Measurements from ENCODE around the gene UNKL.

UNKL gene

DNA sequence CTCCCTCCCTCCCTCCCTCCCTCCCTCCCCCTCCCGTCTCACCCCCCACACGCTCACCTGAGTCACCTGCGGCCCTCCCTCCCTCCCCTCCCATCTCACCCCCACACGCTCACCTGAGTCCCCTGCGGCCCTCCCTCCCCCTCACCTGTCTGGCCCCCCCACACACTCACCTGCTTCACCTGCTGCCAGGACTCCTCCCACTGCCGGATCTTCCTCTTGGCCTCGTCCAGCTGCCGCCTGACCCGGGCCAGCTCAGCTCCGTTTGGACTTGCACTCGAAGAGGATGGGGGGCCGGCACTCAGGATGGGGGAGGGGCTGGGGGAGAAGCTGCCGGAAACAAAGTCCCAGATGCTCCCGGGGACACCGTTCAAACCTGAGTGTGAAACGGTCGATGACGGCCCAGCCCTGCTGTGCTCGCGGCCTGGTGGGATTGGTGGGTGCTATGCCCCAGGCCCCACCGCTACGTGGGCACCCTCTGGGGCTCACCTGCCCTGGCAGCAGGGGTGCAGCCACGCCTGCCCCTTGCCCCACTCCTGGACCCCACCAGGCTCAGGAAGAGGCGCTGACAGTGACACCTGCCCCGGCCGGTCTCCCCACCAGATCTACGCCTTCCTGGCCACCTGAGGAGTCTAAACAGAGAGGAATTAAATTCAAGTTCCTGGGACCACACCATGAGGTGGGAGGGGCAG, 46.9 kb downstream of the UNKL start:
- Histone ChIP-seq H3K9me3 (ENCODE audit: insufficient read depth, low read depth, low read length) (no peaks in the 10 kb centered on the region), H3K4me3 (ENCODE audit: low read length) (no peak overlapping the region), H3K36me3 (ENCODE audit: insufficient read depth, low read length) (peaks cover 52% of the 10 kb centered on the region), H3K4me1 (ENCODE audit: insufficient read depth, low read length) (no peaks in the 10 kb centered on the region), H3K27ac (ENCODE audit: low read depth, low read length) (no peak overlapping the region), H3K27me3 (ENCODE audit: insufficient read depth, low read length) (no peaks in the 10 kb centered on the region), H3K9ac (ENCODE audit: low read depth, low read length) (no peak overlapping the region)
- 93% methylated on average over 25 of the region's 27 CpGs for WGBS

- Histone ChIP-seq H3K36me3 (ENCODE audit: insufficient read depth, low read length) (peaks cover 59% of the 10 kb centered on the region), H3K27ac (ENCODE audit: low read depth, low read length) (no peak overlapping the region), H3K9ac (ENCODE audit: low read depth, low read length) (no peak overlapping the region), H3K27me3 (ENCODE audit: insufficient read depth, low read length) (no peaks in the 10 kb centered on the region), H3K9me3 (ENCODE audit: insufficient read depth, low read depth, low read length) (no peaks in the 10 kb centered on the region), H3K4me3 (ENCODE audit: low read length) (no peak overlapping the region), H3K4me1 (ENCODE audit: insufficient read depth, low read length) (no peaks in the 10 kb centered on the region)
- WGBS, result 94% methylated on average over 24 of the region's 24 CpGs
Measured at GRCh38 chr16:1366712-1367299, 47.7 kb downstream of the UNKL start.

DNA sequence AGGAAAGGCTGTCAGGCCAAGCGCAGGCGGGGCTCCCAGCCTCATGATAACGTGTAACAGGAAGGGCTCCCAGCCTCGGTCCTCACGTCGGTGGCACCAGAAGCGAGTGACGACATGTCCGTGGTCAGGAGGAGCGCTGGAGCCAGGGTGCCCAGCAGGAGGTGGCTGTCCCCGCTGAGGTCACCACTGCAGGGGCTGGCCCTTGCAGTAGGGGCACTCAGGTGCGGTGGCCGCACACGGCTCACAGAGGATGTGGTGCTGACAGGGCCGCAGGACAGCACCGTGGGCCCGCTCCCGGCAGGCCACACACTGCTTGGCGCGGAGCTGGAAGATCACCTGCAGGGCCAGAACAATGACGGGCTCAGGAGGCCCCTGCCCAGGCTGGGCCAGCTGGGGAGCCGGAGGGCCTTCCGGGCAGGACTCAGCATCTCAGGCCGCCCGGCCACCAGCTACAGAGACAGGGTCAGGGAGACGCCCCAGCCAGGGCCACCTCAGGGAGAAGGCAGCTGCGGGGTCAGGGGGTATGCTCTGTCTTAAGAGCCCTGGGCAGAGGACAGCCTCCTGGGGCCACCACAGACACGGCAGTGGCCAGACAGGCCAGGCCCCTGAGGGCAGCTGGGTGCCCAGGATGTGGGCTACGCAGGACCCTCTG, 48.3 kb downstream of the UNKL start:
- peaks cover 62% of the 10 kb centered on the region for H3K36me3 ChIP-seq (ENCODE audit: insufficient read depth, low read length)
- 93% methylated on average over 29 of the region's 29 CpGs for WGBS
- no peak overlapping the region for H3K27ac ChIP-seq (ENCODE audit: low read depth, low read length)
- H3K4me1 ChIP-seq (ENCODE audit: insufficient read depth, low read length), result no peaks in the 10 kb centered on the region
- no peak overlapping the region for H3K9ac ChIP-seq (ENCODE audit: low read depth, low read length)
- H3K27me3 ChIP-seq (ENCODE audit: insufficient read depth, low read length), result no peaks in the 10 kb centered on the region
- no peak overlapping the region for H3K4me3 ChIP-seq (ENCODE audit: low read length)
- no peaks in the 10 kb centered on the region for H3K9me3 ChIP-seq (ENCODE audit: insufficient read depth, low read depth, low read length)

- Histone ChIP-seq H3K27ac (ENCODE audit: low read depth, low read length) (no peak overlapping the region), H3K4me1 (ENCODE audit: insufficient read depth, low read length) (no peaks in the 10 kb centered on the region), H3K9me3 (ENCODE audit: insufficient read depth, low read depth, low read length) (no peaks in the 10 kb centered on the region), H3K4me3 (ENCODE audit: low read length) (no peak overlapping the region), H3K36me3 (ENCODE audit: insufficient read depth, low read length) (peaks cover 62% of the 10 kb centered on the region), H3K27me3 (ENCODE audit: insufficient read depth, low read length) (no peaks in the 10 kb centered on the region), H3K9ac (ENCODE audit: low read depth, low read length) (no peak overlapping the region)
- WGBS, result 93% methylated on average over 22 of the region's 22 CpGs
Measured at GRCh38 chr16:1364510-1364909, 50.0 kb downstream of the UNKL start.

DNA sequence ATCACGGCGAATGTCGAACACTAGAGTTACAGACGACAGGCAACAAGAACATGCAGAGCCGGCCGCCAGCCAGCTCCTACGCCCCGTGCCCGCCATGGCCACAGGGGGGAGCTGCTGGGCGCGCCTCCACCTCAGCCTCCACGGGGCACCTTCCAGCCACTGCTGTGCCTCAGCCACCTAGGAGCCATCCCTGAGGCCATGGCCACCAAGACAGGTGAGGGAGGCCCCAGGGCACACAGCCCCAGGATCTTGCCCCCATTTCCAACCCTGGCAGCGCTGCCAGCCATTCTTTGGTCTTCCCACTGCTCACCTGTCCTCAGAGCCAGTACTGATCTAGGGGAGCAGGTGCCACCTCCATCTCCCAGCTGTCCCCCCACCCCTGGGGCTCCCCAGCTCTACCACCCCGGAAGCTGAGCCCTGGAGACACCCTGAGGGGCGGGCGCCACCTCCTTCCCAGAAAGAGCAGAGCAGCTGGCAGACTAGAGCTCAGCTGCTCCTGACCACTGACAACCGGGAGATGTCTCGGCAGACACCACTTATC, 50.9 kb downstream of the UNKL start:
- no peak overlapping the region for H3K27ac ChIP-seq (ENCODE audit: low read depth, low read length)
- H3K36me3 ChIP-seq (ENCODE audit: insufficient read depth, low read length), result peaks cover 62% of the 10 kb centered on the region
- WGBS, result 72% methylated on average over 18 of the region's 18 CpGs
- no peak overlapping the region for H3K9ac ChIP-seq (ENCODE audit: low read depth, low read length)
- H3K4me1 ChIP-seq (ENCODE audit: insufficient read depth, low read length), result no peaks in the 10 kb centered on the region
- no peaks in the 10 kb centered on the region for H3K9me3 ChIP-seq (ENCODE audit: insufficient read depth, low read depth, low read length)
- no peaks in the 10 kb centered on the region for H3K27me3 ChIP-seq (ENCODE audit: insufficient read depth, low read length)
- H3K4me3 ChIP-seq (ENCODE audit: low read length), result no peak overlapping the region

GRCh38 chr16:1362807-1363206, 51.7 kb downstream of the UNKL start:
- 94% methylated on average over 11 of the region's 11 CpGs for WGBS
- no peaks in the 10 kb centered on the region for H3K27me3 ChIP-seq (ENCODE audit: insufficient read depth, low read length)
- H3K4me1 ChIP-seq (ENCODE audit: insufficient read depth, low read length), result no peaks in the 10 kb centered on the region
- H3K4me3 ChIP-seq (ENCODE audit: low read length), result no peak overlapping the region
- H3K9ac ChIP-seq (ENCODE audit: low read depth, low read length), result no peak overlapping the region
- H3K9me3 ChIP-seq (ENCODE audit: insufficient read depth, low read depth, low read length), result no peaks in the 10 kb centered on the region
- H3K36me3 ChIP-seq (ENCODE audit: insufficient read depth, low read length), result peaks cover 60% of the 10 kb centered on the region
- no peak overlapping the region for H3K27ac ChIP-seq (ENCODE audit: low read depth, low read length)

DNA sequence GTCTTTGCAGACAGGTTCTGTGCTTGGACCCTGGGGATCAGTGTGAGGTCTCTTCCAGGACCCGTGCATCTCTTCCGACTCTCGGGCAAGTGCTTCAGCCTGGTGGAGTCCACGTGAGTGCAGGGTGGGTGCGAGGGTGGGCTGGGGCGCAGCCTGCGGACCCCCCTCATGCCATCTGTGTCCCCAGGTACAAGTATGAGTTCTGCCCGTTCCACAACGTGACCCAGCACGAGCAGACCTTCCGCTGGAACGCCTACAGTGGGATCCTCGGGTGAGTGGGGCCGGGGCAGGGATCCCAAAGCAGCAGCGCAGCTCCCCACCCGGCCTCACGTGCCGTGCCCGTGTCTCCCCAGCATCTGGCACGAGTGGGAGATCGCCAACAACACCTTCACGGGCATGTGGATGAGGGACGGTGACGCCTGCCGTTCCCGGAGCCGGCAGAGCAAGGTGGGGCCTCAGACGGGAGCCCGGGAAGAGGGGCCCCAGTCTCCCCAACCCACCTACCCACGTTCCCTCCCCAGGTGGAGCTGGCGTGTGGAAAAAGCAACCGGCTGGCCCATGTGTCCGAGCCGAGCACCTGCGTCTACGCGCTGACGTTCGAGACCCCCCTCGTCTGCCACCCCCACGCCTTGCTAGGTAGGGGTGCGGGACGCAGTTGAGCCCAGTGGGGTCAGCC, 52.7 kb downstream of the UNKL start:
- H3K4me3 ChIP-seq (ENCODE audit: low read length), result no peak overlapping the region
- no peak overlapping the region for H3K27ac ChIP-seq (ENCODE audit: low read depth, low read length)
- no peaks in the 10 kb centered on the region for H3K4me1 ChIP-seq (ENCODE audit: insufficient read depth, low read length)
- peaks cover 55% of the 10 kb centered on the region for H3K36me3 ChIP-seq (ENCODE audit: insufficient read depth, low read length)
- H3K9me3 ChIP-seq (ENCODE audit: insufficient read depth, low read depth, low read length), result no peaks in the 10 kb centered on the region
- 96% methylated on average over 43 of the region's 43 CpGs for WGBS
- no peaks in the 10 kb centered on the region for H3K27me3 ChIP-seq (ENCODE audit: insufficient read depth, low read length)
- no peak overlapping the region for H3K9ac ChIP-seq (ENCODE audit: low read depth, low read length)

DNA sequence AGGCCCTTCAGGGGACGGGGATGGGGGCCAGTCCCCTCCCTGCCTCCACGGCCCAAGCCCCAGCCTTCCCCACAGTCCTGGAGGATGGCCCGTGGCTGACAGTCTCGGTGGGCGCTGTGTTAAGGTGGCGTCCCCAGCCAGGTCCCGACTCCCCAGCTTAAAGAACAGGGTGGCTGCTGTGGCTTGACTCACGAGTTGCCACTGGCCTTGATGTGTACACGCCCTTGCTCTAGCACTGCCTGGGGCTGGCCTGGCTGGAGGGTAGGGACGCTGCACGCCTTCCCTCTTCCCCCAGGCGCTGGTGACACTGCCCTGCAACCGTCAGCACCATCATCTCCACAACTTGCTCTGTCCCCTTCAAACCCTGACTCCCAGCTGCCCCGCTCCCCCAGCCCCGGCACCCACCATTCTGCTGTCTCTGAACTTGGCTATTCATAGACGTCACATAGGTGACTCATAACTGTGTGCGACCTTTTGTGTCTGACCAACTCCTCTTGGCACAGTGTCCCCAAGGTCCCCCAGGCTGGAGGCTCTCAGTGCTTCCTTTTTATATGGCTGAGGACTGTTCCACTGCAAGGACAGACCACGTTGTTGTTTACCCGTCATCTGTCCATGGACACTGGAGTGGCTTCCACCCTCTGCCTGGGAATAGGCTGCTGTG, 56.5 kb downstream of the UNKL start:
- WGBS, result 89% methylated on average over 19 of the region's 19 CpGs
- Histone ChIP-seq H3K4me1 (ENCODE audit: insufficient read depth, low read length) (no peaks in the 10 kb centered on the region), H3K9me3 (ENCODE audit: insufficient read depth, low read depth, low read length) (no peaks in the 10 kb centered on the region), H3K36me3 (ENCODE audit: insufficient read depth, low read length) (peaks cover 22% of the 10 kb centered on the region), H3K9ac (ENCODE audit: low read depth, low read length) (no peak overlapping the region), H3K27ac (ENCODE audit: low read depth, low read length) (no peak overlapping the region), H3K4me3 (ENCODE audit: low read length) (no peak overlapping the region), H3K27me3 (ENCODE audit: insufficient read depth, low read length) (no peaks in the 10 kb centered on the region)

- Histone ChIP-seq H3K4me3 (ENCODE audit: low read length) (no peak overlapping the region), H3K9ac (ENCODE audit: low read depth, low read length) (no peak overlapping the region; the same call in 1 of the 2 replicates), H3K27ac (ENCODE audit: low read depth, low read length) (no peak overlapping the region), H3K36me3 (ENCODE audit: insufficient read depth, low read length) (peaks cover 8% of the 10 kb centered on the region; the same call in 1 of the 2 replicates), H3K27me3 (ENCODE audit: insufficient read depth, low read length) (no peaks in the 10 kb centered on the region), H3K9me3 (ENCODE audit: insufficient read depth, low read depth, low read length) (no peaks in the 10 kb centered on the region), H3K4me1 (ENCODE audit: insufficient read depth, low read length) (no peaks in the 10 kb centered on the region)
- 88% methylated on average over 33 of the region's 33 CpGs for WGBS
Measured at GRCh38 chr16:1356061-1356900, 58.2 kb downstream of the UNKL start.

GRCh38 chr16:1355591-1355990, 58.9 kb downstream of the UNKL start:
- 90% methylated on average over 15 of the region's 15 CpGs for WGBS
- Histone ChIP-seq H3K27me3 (ENCODE audit: insufficient read depth, low read length) (no peaks in the 10 kb centered on the region), H3K4me3 (ENCODE audit: low read length) (no peak overlapping the region), H3K9ac (ENCODE audit: low read depth, low read length) (no peak overlapping the region; the same call in 1 of the 2 replicates), H3K9me3 (ENCODE audit: insufficient read depth, low read depth, low read length) (no peaks in the 10 kb centered on the region), H3K27ac (ENCODE audit: low read depth, low read length) (no peak overlapping the region), H3K4me1 (ENCODE audit: insufficient read depth, low read length) (no peaks in the 10 kb centered on the region), H3K36me3 (ENCODE audit: insufficient read depth, low read length) (peaks cover 2% of the 10 kb centered on the region; the same call in 1 of the 2 replicates)

Measured in HUES64 (cell line).